Mesendoderm (in vitro differentiated cells): ENCODE data around the gene FAM43A.

Experiments
- DNase-seq: peaks from one replicate; pipeline ENCODE4 v3.0.0; 2013
- H2AK5ac ChIP-seq: 2 replicates; pipeline ENCODE4 v1.6.1; 2013; ENCODE audit warnings: low read length, inconsistent platforms
- H2BK120ac ChIP-seq: 2 replicates; pipeline ENCODE4 v1.6.1; 2013; ENCODE audit warnings: low read depth, mild to moderate bottlenecking, low read length, moderate library complexity, mixed read lengths
- H2BK15ac ChIP-seq: replicated peaks from 2 replicates; pipeline ENCODE4 v1.6.1; 2013; ENCODE audit warnings: low read depth, mild to moderate bottlenecking, moderate library complexity
- H2BK5ac ChIP-seq: 2 replicates; pipeline ENCODE4 v1.6.1; 2013; ENCODE audit warnings: low read length, inconsistent platforms
- H3K18ac ChIP-seq: 2 replicates; pipeline ENCODE4 v1.6.1; 2013; ENCODE audit warnings: mild to moderate bottlenecking, low read length, mixed read lengths
- H3K23ac ChIP-seq: one replicate; pipeline ENCODE4 v1.6.1; 2013; ENCODE audit warnings: low read length
- H3K27ac ChIP-seq: 2 replicates; pipeline ENCODE4 v1.5.1; 2013; ENCODE audit warnings: low read depth, mild to moderate bottlenecking, inconsistent platforms, low read length, moderate library complexity
- H3K27me3 ChIP-seq: 2 replicates; pipeline ENCODE4 v1.6.1; 2013; ENCODE audit warnings: low read length, control low read depth, mild to moderate bottlenecking, inconsistent platforms; ENCODE audit not compliant: insufficient read depth, poor library complexity
- H3K36me3 ChIP-seq: 2 replicates; pipeline ENCODE4 v1.6.1; 2013; ENCODE audit warnings: low read length, inconsistent platforms; ENCODE audit not compliant: control insufficient read depth, insufficient read depth
- H3K4ac ChIP-seq: one replicate; pipeline ENCODE4 v1.6.1; 2013; ENCODE audit warnings: low read depth, mild to moderate bottlenecking, low read length, moderate library complexity
- H3K4me1 ChIP-seq: 2 replicates; pipeline ENCODE4 v1.6.1; 2013; ENCODE audit warnings: low read depth, low read length, inconsistent platforms; ENCODE audit not compliant: control insufficient read depth
- H3K4me2 ChIP-seq: 2 replicates; pipeline ENCODE4 v1.6.1; 2013; ENCODE audit warnings: low read length
- H3K4me3 ChIP-seq: 2 replicates; pipeline ENCODE4 v1.5.1; 2013; ENCODE audit warnings: mild to moderate bottlenecking, low read length
- H3K56ac ChIP-seq: one replicate; pipeline ENCODE4 v1.6.1; 2013; ENCODE audit warnings: low read length
- H3K79me1 ChIP-seq: 2 replicates; pipeline ENCODE4 v1.6.1; 2013; ENCODE audit warnings: low read length, inconsistent platforms
- H3K79me2 ChIP-seq: 2 replicates; pipeline ENCODE4 v1.6.1; 2013; ENCODE audit warnings: mild to moderate bottlenecking, low read length; ENCODE audit not compliant: control insufficient read depth, insufficient read depth
- H3K9ac ChIP-seq: 2 replicates; pipeline ENCODE4 v1.6.1; 2013; ENCODE audit warnings: low read length, inconsistent platforms
- H4K5ac ChIP-seq: one replicate; pipeline ENCODE4 v1.6.1; 2013; ENCODE audit warnings: low read length
- H4K8ac ChIP-seq: one replicate; pipeline ENCODE4 v1.6.1; 2013; ENCODE audit warnings: low read depth, mild to moderate bottlenecking, control low read depth, low read length, moderate library complexity
- WGBS: extraction: QIAGEN DNeasy Blood & Tissue Kit; methylation state at CpG from one replicate; pipeline ENCODE4 v1.1.7; 2013; ENCODE audit warnings: low lambda C conversion rate, missing lambda C conversion rate; ENCODE audit not compliant: insufficient coverage; ENCODE audit errors: extremely low coverage; 5-methylcytosine and 5-hydroxymethylcytosine counted together

The FAM43A gene

DNA sequence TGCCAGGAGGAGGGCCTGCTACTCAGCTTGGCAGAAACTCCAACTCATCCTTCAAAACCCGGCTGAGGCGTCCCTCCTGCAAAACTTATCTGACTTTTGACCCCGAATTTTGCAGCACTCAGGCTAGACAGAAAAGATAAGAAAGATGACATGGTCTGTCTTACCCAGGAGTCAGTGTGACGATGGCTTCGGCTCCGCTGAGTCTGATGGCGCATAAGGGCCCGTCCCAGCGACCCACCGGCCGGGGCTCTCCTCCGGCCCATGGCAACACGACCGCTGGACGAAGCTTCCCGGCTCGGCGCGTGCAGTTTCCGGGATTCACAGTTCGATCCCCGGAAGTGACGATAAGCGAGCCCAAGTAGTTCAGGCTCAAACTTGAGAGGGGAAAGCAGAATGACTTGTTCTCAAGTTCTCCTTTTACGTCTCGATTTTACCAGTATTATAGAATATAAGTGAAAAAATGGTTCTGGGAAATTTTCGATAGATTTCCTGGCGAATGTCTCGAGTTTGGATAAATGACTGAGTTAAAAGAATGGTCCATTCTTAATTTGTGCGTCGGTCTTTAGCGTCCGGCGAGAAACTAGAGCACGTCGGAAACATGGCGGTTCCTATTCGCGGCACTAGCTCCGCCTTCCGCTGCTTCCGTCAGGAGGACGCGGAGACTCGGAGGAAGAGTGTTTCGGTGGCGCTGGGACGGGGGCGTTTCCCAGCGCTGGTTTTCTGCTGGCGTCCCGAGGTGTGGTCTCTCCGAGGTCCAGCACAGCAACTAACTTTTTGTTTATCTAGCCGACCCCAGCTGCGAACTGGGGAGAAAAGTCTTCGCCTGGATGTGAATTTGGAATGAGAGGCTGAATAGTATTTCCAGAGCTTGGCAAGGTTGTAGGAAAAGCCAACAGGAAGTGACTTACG, 13.5 kb upstream of the FAM43A start, which contains the start of gene LSG1:
Gene LSG1 (minus strand): TSS at position 292 of the 909 bp plus-strand sequence. CDS start 29 bp downstream, at position 263.
- Histone ChIP-seq H3K27ac (no peak within 1 kb of the TSS), H3K4me3 (peak within 1 kb of the TSS; percentile 81), H2BK5ac (no peak within 1 kb of the TSS), H3K23ac (no peak within 1 kb of the TSS), H3K79me1 (peaks cover 8% of the 10 kb centered on the region), H3K4me2 (peak within 1 kb of the TSS; percentile 57), H3K79me2 (peaks cover 27% of the 10 kb centered on the region), H3K36me3 (no peaks in the 10 kb centered on the region), H3K27me3 (no peaks in the 10 kb centered on the region), H3K56ac (peak within 1 kb of the TSS; percentile 80), H3K18ac (no peak within 1 kb of the TSS), H2AK5ac (no peak within 1 kb of the TSS), H4K5ac (no peak within 1 kb of the TSS), H4K8ac (peak within 1 kb of the TSS; percentile 7), H2BK15ac (no peak within 1 kb of the TSS), H2BK120ac (no peak within 1 kb of the TSS), H3K9ac (peak within 1 kb of the TSS; percentile 81), H3K4me1 (peaks cover 2% of the 10 kb centered on the region), H3K4ac (no peak within 1 kb of the TSS)
- no CpG with 5 or more reads among the region's 57 CpGs for WGBS
- DNase-seq: peak; percentile 98

DNA sequence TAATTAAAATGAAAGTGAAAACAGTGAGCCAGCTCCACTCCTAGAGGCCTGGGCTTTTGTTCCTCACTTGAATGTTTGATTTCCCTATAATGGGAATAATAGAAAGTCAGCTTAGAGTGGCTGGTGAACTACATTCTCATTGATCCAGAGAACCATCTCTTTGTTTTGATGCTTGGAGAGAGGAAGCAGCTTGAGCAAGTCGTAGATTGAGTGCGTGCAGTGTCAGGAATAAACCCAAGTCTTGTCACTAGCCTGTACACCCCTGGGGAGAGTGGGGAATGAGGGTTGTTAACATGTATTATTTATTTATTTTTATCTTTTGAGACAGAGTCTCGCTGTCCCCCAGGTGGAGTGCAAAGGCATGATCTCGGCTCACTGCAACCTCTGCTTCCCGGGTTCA, 12.8 kb upstream of the FAM43A start:
- H4K8ac ChIP-seq: peak overlapping the region; percentile 7
- H4K5ac ChIP-seq: no peak overlapping the region
- peak overlapping the region; percentile 51 for H3K56ac ChIP-seq
- peaks cover 2% of the 10 kb centered on the region for H3K4me1 ChIP-seq
- H3K27me3 ChIP-seq: no peaks in the 10 kb centered on the region
- no peak overlapping the region for H2BK120ac ChIP-seq
- H3K23ac ChIP-seq: no peak overlapping the region
- H3K18ac ChIP-seq: no peak overlapping the region
- no peak overlapping the region for H2BK15ac ChIP-seq
- no peak overlapping the region for H2BK5ac ChIP-seq
- peaks cover 25% of the 10 kb centered on the region for H3K79me2 ChIP-seq
- no CpG with 5 or more reads among the region's 5 CpGs for WGBS
- peaks cover 8% of the 10 kb centered on the region for H3K79me1 ChIP-seq
- no peak for DNase-seq
- H2AK5ac ChIP-seq: no peak overlapping the region
- no peaks in the 10 kb centered on the region for H3K36me3 ChIP-seq
- no peak overlapping the region for H3K27ac ChIP-seq
- no peak overlapping the region for H3K4me3 ChIP-seq
- H3K4ac ChIP-seq: no peak overlapping the region
- H3K4me2 ChIP-seq: peak overlapping the region; percentile 57
- peak overlapping the region; percentile 64 for H3K9ac ChIP-seq

GRCh38 chr3:194673761-194674160, 11.9 kb upstream of the FAM43A start:
- Histone ChIP-seq H2AK5ac (no peak overlapping the region), H3K56ac (no peak overlapping the region), H3K79me1 (peaks cover 8% of the 10 kb centered on the region), H3K4me2 (no peak overlapping the region), H3K4ac (no peak overlapping the region), H3K23ac (no peak overlapping the region), H2BK15ac (no peak overlapping the region), H3K27ac (no peak overlapping the region), H4K5ac (no peak overlapping the region), H3K79me2 (peaks cover 23% of the 10 kb centered on the region), H3K27me3 (no peaks in the 10 kb centered on the region), H3K18ac (no peak overlapping the region), H4K8ac (no peak overlapping the region), H3K4me3 (no peak overlapping the region), H2BK120ac (no peak overlapping the region), H3K9ac (no peak overlapping the region), H2BK5ac (no peak overlapping the region), H3K4me1 (peaks cover 2% of the 10 kb centered on the region), H3K36me3 (no peaks in the 10 kb centered on the region)
- DNase-seq: no peak
- no CpG with 5 or more reads among the region's 3 CpGs for WGBS

DNA sequence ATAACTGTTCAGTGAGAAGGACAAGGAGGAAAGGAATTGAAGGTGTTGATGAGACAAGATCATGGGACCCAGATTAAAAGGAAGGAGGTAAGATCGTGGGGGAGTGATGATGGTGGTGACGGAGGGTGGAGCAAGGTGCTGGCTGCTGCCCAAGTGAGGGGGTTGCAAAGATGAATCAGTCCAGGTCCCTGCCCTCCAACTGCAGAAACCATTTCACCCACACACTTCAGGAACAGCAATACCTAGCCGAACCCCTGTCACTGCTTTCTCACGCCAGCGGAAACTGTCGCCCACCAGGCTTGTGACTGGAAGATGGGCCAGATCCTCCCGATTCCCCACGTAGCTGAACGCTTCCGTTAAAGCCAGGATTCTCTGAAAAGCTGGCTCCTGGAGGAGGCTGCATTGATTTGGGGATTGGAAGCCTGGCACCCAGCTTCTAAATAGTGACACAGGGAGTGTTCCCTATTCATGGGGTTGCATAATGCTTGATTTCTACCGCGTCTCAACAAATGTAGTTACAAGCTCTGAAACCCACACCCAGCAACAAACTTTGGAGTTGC, 10.5 kb upstream of the FAM43A start:
- no peak overlapping the region for H3K4me3 ChIP-seq
- no peak overlapping the region for H3K9ac ChIP-seq

GRCh38 chr3:194675680-194676079, 10.0 kb upstream of the FAM43A start:
- Histone ChIP-seq H3K9ac (no peak overlapping the region), H3K4ac (no peak overlapping the region), H2BK5ac (no peak overlapping the region), H3K27me3 (no peaks in the 10 kb centered on the region), H2AK5ac (no peak overlapping the region), H2BK15ac (no peak overlapping the region), H3K18ac (no peak overlapping the region), H4K5ac (no peak overlapping the region), H3K4me1 (peaks cover 2% of the 10 kb centered on the region), H3K36me3 (no peaks in the 10 kb centered on the region), H3K27ac (no peak overlapping the region), H3K79me1 (peaks cover 5% of the 10 kb centered on the region), H3K56ac (no peak overlapping the region), H3K4me2 (no peak overlapping the region), H2BK120ac (no peak overlapping the region), H3K23ac (no peak overlapping the region), H3K79me2 (peaks cover 10% of the 10 kb centered on the region), H3K4me3 (no peak overlapping the region), H4K8ac (no peak overlapping the region)
- WGBS: no CpG with 5 or more reads among the region's 4 CpGs
- no peak for DNase-seq

More for the DNA sequence above, 10.5 kb upstream of the FAM43A start:
- H3K27ac ChIP-seq: no peak overlapping the region
- H3K56ac ChIP-seq: no peak overlapping the region
- no peak overlapping the region for H4K5ac ChIP-seq
- peaks cover 6% of the 10 kb centered on the region for H3K79me1 ChIP-seq
- no CpG with 5 or more reads among the region's 12 CpGs for WGBS
- no peak overlapping the region for H3K18ac ChIP-seq
- no peaks in the 10 kb centered on the region for H3K36me3 ChIP-seq
- H3K27me3 ChIP-seq: no peaks in the 10 kb centered on the region
- no peak overlapping the region for H2BK120ac ChIP-seq
- H3K4me1 ChIP-seq: peaks cover 2% of the 10 kb centered on the region
- no peak overlapping the region for H2BK5ac ChIP-seq
- H3K4ac ChIP-seq: no peak overlapping the region
- no peak overlapping the region for H3K4me2 ChIP-seq
- H2AK5ac ChIP-seq: no peak overlapping the region
- no peak overlapping the region for H2BK15ac ChIP-seq
- H4K8ac ChIP-seq: no peak overlapping the region
- peaks cover 15% of the 10 kb centered on the region for H3K79me2 ChIP-seq
- no peak overlapping the region for H3K23ac ChIP-seq
- DNase-seq: no peak
